ENCODE results near the gene TBCE. TPM values are rescaled to one million over a fixed set of nuclear protein-coding genes. Genes with fewer than 3 reads are reported as not detected.
A peak's percentile ranks its signal among the peaks of the same experiment; 100 is the strongest.

Gene TBCE
- total and polyA plus RNA-seq, 9 of the 15 experiments (the other 6 are each of a cell fraction or from before 2014, with no cell fraction given) = 52.6 to 92.1 (median 82.1) TPM

- TF ChIP-seq NR0B1 (IDR thresholded peaks at IDR 0.05; ENCODE audit: partially characterized antibody) = no peak
- peak; percentile 44; the same call in 1 of the 2 replicates for TF ChIP-seq KLF16 (IDR thresholded peaks at IDR 0.05)
- no peak for TF ChIP-seq TRIM28 (IDR thresholded peaks at IDR 0.05)
- no peak for TF ChIP-seq E4F1 (CRISPR knock-in tag; IDR thresholded peaks at IDR 0.05; ENCODE audit: borderline replicate concordance)
- TF ChIP-seq CREB5 (CRISPR knock-in tag; IDR thresholded peaks at IDR 0.05) = no peak
- no peak for TF ChIP-seq MAFK (IDR thresholded peaks at IDR 0.05; ENCODE audit: low read length)
- peak; percentile 73 to 84 for TF ChIP-seq RAD21 (CRISPR knock-in tag; conservative IDR thresholded peaks at IDR 0.05 in 1 of 2, IDR thresholded peaks at IDR 0.05 in 1 of 2)
- no peak for TF ChIP-seq FOXP1 (CRISPR knock-in tag; IDR thresholded peaks at IDR 0.05)
- TF ChIP-seq LEF1 (IDR thresholded peaks at IDR 0.05) = no peak
- no peak for TF ChIP-seq BRD4 (IDR thresholded peaks at IDR 0.05)
- TF ChIP-seq MYC (IDR thresholded peaks at IDR 0.05; ENCODE audit: low read depth, low read length) = peak; percentile 36; the same call in 1 of the 2 replicates
- no peak for TF ChIP-seq MYC (CRISPR knock-in tag; IDR thresholded peaks at IDR 0.05; ENCODE audit: borderline replicate concordance, low read depth)
- no peak for TF ChIP-seq TCF7L2 (IDR thresholded peaks at IDR 0.05; ENCODE audit: low read depth, low read length)
- no peak for TF ChIP-seq MCM7 (IDR thresholded peaks at IDR 0.05)
- no peak for TF ChIP-seq HLTF (IDR thresholded peaks at IDR 0.05)
- TF ChIP-seq PHB (CRISPR knock-in tag; IDR thresholded peaks at IDR 0.05) = no peak
- TF ChIP-seq MBD2 (IDR thresholded peaks at IDR 0.05; ENCODE audit: borderline replicate concordance, low read depth) = no peak
- no peak for TF ChIP-seq RUNX1 (IDR thresholded peaks at IDR 0.05; ENCODE audit: low read depth)
- no peak for TF ChIP-seq STAT5B (CRISPR knock-in tag; IDR thresholded peaks at IDR 0.05)
- no peak for TF ChIP-seq POU5F1 (IDR thresholded peaks at IDR 0.05; ENCODE audit: borderline replicate concordance, low read depth, low read length, partially characterized antibody)
- 0 out of 2 replicates have a peak, but pooled peaks have one; percentile 26 for TF ChIP-seq CREM (IDR thresholded peaks at IDR 0.05; ENCODE audit: low read depth)
- no peak for TF ChIP-seq TRIM25 (IDR thresholded peaks at IDR 0.05; ENCODE audit: borderline replicate concordance)
Observed at GRCh38 chr1:235415008-235415904, 48.0 kb downstream of the TBCE start (continued).
